Measurements from ENCODE around the gene PLD4.

GRCh38 chr14:104977008-104977680 is 52.5 kb downstream of the PLD4 start:
- TF ChIP-seq CTCF (IDR thresholded peaks at IDR 0.05): no peak
- TF ChIP-seq POLR2A (IDR thresholded peaks at IDR 0.05): no peak
